Measurements from ENCODE around the gene TNFRSF8.

The TNFRSF8 gene

DNA sequence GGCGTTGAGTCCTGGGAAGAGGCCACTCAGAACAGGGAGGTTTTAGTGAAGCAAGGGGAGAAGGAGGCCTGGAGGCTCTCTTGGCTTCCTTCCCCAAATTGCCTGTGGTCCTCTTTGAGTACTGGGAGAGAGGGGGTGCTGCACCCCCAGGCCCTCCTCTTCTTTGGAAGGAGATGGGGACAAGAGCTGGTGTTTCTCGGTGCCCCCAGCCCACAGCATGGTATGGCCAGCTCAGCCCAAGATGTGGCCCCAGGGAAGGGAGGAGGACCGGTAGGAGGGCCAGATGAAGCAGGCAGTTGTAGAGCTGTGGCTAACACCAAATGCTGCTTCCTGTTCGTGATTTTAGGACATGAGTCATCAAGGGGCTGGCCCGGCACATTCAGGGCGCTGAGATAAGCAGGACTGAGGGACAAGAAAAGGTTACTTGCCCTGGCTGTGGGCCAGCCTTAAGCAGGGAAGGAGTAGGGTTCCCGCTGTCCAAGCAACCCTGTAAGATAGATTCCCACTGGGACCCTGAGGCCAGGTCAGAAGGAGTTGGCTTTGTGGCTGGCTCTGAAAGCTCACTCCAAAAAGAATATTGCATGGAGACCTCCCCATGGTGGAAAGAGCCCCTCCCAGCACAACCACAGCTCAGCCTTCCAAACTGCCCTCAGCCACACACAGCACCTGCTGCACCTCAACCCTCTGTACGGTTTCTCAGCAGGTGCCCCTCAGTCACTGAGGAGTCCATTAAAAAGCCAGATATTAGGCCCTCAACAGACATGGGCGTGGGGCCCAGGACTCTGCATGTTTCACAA lies 98.8 kb downstream of the TNFRSF8 start:
- DNase-seq = peak; percentile 96

DNA sequence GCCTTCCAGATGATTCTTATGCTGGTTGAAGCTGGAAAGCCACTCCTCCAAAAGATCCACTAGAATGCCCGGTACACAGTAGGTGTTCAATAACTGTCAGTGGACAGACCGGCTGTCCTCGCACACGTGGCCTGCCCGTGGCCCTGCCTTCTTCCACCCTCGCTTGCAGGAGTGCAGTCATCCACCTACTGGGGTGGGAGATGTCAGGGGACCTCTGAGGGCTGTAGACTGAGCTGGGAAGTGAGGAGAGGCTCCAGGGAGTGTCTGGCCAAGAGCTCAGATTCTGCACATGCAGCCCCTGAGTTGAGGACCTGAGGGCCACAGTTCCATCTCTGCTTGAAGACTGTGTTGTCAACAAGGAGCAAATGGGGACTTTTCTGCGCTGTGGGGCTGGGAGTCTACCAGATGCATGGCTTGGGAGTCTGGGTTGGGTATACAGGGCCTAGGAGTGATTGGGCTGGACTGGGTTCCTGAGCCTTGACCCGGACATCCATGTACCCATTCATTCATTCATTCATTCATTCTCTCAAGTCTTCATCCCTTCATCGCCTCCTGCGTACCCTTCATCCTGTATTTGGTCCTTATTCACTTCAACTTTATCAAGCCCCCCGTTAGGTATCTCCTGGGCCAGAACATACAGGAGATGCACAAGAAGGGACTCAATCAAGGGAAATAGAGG lies 99.5 kb downstream of the TNFRSF8 start:
- DNase-seq = no peak

DNA sequence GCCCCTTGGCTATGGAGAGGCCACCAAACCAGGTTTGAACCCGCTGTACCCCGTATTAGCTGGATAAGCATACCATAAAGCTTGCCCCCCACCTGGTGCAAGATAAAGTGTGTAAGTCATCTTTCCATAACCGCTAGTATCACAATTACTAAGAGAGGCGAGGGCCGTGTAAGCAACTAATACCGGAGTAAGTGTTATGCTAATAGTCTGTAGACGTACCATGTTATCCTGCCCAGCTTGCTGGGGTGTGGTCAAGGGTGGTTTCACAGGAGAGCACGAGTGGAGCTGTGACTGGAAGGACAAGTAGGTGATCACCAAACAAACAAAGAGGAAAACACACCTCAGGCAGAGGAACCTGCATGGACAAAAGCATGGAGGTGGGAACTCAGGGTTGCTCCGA lies 100.1 kb downstream of the TNFRSF8 start:
- no peak for DNase-seq

DNA sequence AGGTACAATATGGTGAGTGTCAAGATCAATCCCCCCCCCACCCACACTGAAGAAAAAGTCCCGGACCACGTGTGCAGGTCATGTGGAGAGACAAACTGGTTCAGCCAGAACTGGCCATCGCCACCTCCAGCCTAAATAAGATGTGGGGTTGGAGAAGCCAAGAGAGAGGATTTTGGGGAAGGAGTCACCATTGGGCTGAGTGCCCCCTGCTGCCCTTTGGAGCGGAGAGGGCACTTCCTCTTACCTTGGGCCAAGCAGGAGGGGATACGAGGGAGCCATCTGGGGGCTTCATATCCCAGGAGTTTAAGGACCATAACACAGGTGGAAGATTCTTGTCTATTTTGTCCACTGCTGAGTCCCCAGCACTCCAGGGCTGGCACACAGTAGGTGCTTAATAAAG lies 101.1 kb downstream of the TNFRSF8 start:
- DNase-seq = no peak

DNA sequence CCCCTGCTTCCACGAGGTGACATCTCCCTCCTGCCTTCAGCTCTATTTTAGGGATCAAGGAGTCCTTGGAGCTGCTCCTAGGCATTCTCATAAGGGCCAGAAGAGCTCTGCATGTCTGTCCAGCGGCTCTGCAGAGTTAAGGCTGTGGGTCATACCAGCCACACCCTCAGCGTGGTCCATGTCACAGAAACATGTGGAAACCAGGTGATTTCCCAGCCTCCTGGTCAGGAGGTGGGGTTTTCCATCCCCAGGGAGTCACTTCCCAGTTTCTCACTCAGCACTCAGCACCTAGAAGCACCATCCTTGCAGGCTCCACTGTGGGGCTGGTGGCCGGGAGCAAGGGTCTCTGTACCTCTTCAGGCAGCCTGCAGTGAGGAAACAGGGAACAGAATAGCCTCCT lies 102.2 kb downstream of the TNFRSF8 start:
- no peak for DNase-seq

DNA sequence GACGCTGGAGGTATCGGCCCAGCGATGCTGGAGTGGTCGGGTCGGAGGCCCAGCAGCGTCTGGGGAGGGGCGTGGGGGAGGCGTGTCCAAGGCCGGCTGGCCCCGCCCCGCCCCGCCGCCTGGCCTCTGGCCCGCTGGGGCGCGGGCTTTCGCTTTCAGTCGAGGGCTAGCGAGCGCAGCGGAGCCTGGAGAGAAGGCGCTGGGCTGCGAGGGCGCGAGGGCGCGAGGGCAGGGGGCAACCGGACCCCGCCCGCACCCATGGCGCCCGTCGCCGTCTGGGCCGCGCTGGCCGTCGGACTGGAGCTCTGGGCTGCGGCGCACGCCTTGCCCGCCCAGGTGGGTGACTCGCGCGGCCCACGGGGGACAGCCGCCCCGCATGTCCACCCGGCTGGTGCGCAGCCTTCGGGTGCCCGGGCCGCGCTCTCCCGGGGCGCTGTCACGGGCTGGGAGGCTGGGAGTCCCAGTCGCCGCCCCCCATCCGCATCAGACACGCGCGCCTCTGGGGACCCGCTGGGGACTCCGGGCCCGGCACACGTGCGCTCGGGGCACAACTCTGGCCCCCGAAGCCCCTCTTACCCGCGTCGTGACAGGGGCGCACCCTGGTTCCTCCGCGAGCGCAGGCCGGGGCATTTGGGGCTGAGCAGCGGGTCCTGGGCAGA lies 103.9 kb downstream of the TNFRSF8 start, which contains the start of gene TNFRSF1B:
TNFRSF1B (plus strand) TSS at position 158 of the 659 bp plus-strand sequence; CDS start at position 259, 101 bp downstream.
- peak; percentile 43 for DNase-seq

DNA sequence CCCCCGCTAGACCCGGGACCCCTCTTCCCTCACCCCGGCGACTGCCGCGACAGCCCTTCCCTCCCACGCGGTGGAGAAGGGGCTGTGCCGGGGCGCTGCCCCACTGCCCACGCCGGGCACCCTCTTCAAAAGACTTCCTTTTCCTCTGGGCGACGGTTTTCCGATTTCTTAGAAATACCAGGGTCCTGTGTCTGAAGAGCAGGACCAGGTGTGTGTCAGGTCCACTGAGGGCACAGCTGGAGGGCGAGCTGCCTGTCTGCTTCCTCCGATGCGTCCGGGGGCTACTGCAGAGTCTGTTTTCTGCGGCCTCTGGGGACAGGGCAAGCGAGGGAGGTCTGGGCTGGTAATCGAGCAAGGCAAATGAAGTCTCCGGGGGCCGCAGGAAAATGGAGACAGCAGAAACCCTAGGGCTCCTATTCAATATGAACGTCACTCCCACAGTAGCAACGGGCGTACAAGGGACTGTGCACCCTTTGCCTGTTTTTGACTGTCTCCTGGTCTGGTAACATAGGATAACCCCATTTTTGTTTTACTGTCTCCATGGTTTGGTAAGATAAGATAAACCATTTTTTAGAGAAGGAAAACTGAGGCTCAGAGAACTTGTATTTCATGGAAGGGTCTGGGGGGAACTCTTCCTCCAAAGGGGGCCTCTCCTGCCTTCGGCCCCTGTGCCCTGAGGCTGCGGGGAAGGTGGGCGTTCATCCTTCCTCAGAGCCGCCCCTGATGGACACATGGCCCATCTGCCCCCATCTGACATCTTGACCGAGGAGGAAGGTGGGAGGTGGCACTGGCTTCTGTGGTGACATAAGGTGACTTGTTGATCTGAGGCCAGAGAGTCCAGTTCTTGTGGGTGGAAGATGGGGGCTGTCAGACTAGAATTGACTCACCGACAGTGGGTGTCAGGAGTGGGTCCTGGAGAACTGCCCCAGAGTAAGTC lies 104.7 kb downstream of the TNFRSF8 start:
- DNase-seq = peak; percentile 8

DNA sequence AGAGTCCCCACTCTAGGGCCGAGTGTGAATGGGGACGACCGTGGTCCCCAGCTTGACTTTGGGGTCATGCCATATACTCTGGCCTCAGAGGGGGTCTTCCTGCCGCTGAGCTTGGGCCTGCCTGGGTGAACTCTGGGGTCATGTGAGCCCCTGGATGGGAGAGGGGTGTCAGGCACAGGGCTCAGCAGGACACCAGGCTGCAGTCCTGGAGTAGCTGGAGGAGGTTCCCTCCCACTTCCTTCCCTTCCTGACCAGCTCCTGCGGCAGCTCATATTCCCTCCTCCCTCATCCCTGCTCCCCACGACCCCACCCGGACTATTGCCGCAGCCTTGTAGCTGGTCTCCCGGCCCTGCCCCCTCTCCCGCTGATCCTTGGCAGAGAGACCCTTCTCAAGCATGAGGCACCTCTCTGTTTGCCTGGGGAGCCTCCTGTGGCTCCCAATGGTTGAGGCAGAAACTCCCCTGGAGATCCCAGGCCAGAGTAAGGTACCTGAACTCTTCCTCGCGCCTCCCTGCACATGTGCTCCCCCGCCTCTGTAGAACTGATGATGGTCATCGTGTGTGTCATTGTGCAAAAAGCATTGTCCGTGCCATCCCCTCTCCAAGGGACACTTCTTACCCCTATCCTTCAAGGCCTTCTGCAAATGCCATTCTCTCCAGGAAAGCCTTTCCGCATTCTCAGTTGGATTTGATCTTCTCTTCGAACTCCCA lies 105.5 kb downstream of the TNFRSF8 start:
- no peak for DNase-seq

DNA sequence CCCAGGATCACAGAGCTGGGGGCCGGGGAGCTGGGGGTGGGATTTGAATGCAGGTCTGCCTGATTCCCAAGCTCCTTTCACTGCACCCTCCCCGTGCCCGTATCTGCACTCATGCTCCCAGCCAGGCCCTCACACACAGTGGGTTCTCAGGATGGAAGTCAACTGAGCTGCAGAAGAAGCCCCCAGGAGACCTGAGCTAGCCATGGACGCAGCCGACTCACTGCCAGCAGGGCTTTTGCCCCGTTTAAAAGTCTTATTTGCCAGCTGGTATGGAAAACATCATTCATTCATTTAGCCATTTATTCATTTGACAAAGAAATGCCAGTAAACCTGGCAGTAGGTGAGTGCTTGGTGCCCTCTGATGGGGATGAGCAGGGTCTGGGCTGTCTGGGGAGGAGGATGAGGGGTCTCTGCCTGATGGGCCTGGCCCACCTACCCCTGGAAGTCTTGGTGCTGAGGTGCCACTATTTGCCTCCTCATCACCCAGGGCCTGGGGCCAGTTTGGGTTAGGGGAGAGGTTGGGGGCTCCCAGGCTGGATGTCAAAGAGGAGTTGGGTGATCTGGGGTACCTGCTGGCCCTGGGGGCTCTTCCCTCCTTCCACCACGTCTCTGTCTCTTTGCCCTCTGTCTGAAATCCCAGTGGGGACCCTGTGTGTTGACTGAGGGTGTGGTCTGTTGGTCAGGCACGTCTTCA lies 106.5 kb downstream of the TNFRSF8 start:
- no peak for DNase-seq

DNA sequence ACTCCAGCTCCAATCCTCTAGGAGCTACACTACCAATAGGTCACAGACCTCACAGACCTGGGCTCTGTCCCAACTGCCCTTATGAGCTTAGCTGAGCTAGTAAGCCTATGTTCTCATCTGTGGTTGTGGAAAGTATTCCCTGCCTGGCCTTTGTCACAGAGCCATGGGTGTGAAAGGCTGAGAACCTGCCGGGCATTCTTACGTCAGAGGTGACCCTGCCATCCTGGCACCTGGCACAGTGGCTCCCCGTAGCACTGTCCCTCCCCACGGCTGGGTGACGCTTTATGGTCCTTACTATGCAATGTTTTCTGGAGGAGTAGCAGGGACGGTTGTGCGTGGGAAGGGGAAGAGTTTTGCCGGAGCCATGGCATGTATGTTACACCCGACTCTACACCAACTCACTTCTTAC lies 107.2 kb downstream of the TNFRSF8 start:
- no peak for DNase-seq

DNA sequence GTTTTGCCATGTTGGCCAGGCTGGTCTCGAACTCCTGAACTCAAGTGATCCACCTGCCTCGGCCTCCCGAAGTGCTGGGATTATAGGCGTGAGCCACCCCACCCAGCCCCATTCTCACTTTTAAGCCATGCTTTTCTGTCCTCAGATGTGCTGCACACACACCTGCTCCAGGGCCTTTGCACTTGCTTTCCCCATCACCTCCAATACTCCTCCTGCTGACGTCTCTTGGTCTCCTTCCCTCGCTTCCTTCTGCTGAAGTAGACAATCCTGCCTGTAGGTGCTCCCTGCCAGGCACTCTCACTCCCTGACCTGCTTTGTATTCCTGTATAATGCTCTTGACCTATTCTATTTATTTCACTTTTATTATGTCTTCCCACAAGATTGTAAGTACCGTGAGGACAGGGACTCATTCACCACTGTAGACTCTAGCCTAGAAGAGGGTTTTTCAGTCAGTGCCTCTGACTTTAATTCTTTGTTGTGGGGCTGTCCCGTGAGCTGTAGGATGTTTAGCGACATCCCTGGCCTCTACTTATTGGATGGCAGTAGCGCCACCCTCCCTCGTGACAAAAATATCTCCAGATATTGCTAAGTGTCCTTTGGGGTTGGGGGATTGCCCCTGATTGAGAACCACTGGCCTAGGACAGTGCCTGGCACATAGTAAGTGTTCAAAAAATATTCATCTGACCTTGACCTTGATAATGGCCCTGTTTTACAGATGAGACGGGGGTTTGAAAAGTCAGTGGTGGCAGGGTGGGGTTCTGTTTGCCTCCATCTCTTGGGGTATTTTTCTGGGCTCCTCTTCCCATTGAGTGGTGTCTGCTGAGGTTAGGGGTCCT lies 108.3 kb downstream of the TNFRSF8 start:
- DNase-seq = no peak

DNA sequence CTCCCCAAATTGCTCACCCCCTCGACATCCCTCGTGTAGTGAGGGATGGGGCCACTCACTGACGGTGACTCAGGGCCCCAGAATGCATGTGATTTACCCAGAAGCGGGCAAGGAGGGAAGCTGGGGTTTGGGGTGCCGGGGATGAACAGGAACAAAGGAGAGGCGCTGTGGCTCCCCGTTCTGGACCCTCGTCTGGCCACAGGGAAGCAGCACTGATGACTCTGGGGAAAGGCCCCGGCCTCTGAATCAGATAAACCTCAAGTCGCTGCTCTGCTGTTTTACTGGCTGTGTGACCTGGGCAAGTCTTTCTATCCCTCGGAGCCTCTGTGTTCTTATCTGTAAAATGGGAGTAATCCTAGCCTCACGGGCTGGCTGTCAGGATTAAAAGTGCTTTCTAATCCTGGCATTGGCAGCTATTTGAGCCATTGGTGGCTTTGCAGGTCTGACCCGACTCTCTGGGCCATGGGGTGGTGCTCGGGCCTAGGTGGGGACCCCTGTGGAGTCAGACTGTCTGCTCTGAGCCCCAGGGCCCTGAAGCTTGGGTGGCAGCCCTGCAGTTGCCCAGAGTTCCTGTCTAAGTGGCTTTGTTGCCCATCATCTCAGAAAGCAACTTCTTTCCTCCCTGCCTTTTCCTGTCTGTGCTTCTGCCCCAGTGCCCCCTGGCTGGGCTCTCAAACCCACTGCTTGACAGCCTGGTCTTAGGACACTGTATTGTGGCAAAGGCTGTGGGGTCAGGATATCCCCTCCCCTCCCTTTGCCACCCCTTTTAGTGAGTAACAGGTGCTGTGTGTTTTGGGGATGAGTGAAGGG lies 109.1 kb downstream of the TNFRSF8 start:
- no peak for DNase-seq

DNA sequence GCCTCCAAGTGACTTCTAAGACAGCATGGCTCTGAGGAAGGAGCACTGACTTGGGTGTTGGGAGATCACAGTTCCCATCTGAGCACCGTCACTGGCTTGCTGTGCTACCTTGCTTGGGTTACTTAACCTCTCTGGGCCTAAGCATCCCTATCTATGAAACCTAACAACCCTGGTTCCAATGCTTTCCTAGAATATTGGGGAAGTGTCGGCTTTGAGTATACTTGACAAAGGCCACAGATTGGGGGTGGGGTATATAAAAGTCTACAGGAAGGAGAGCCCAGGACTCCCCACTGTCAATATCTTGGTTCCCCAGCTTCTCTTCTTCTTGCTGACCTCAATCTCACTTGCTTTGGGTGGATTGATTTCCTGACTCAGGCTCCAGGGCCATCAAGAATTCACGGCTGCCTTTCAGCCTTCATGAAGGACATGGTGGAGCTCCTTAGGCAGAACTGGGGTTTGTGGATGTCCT lies 110.0 kb downstream of the TNFRSF8 start:
- DNase-seq = no peak

DNA sequence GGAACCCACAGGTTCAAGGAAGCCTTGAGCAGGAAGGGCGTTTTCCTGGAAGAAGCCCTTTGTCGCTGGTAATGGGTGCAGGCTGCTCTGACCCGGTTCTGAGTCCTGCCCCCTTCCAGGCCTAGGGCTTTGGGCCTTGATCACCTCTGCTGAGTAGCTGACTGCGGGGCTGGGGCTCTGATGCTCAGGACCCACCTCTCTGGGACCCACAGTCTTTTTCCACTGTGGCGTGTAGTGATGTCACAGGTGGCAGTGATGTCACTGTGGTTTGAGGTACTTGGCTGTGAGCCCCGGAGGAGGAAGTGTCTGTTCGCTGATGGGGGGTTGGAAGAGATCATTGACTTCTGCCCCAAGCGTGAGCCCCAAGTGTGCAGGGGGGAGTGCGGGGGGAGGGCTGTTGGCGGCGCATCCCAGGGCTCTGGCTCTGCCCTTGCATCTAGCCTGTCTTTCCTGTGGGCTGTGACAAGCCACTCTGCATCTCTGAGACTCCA lies 110.6 kb downstream of the TNFRSF8 start:
- DNase-seq = peak; percentile 85

DNA sequence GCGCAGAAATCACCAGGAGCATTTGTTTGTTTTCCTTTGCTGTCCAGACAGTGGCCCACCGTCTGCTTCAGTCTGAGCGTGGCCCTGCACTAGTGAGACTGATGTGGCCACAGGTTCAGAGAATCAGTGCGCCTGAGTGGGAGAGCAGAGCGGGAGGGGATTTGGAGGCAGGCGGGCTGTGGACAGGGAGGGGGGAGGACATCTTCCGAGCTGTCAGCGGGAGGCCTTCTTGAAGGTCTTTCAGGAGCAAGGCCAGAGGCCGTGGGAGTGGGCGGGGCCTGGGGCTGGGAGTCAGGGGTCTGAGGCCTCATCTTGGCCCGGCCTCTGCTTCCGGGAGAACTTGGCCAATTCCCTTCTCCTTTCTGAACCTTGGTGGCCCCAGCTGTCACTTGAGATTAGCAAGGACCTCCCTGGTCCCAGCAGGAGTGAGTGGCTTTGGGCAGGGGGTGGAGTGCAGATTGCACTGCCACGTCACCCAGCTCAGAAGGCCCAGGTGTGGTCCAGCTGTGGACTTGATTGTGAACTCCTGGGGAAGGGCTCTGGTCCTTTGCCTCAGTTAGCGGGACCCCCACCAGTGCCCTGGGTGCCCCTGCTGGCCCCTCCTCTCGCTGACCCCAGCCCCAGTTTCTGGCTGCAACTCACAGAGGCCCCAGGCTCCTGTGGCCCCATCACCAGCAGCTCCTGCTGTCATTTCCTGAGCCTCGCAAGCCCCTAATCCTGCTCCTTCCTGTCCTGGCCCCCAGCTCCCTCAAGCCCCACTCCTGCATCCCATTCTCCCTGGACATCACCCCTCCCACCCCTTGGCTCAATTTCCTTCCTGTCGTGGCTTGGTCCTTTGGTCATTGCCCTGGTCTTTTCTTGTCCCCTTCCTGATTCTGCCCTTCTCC lies 112.1 kb downstream of the TNFRSF8 start:
- DNase-seq = peak; percentile 25

DNA sequence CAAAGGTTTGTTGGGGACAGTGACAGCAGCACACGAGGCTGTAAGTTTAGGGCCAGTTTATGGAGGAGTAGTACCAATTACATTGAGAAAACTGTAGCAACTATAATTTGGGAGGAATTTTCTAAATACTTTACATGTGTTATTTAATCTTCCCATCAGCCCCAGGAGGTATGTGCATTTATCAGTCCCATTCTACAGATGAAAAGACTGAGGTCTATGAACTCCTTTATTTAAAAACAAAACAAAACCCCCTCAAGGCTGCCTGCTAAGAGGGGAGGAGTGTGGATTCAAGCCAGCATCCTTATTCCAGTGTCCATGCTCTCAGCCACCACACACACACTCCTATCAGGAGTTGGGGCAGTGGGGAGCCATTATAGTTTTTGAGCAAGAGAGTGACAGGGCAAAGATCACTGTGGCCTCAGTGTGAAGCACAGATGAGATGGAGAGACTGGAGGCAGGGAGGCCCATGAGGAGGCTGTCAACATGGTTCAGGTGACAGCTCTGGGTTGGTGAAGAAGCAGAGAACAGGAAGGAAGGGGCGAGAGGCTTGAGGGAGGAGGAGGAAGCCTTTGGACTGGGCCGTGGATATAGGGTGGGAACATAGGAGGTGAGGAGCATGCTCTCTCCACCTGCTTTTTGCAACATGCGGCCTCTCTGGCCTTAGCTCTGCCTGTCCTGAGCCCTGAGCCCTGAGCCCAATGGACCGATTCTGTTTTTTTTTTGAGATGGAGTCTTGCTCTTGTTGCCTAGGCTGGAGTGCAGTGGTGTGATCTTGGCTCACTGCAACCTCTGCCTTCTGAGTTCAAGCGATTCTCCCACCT lies 113.4 kb downstream of the TNFRSF8 start:
- DNase-seq = no peak
